Neural cell (in vitro differentiated cells): ENCODE data around the gene BCDIN3D. TPM values are rescaled to one million over a fixed set of nuclear protein-coding genes. Genes with fewer than 3 reads are reported as not detected.

Source experiments
- H2AFZ ChIP-seq: fragments of 200-600, 300-800 bp; sonication (generic), shearing (Covaris generic); 2 replicates; pipeline ENCODE4 v1.6.0; 2014; ENCODE audit warnings: low read depth, mild to moderate bottlenecking, antibody characterized with exemption, low read length, moderate library complexity
- H3F3A ChIP-seq: fragments of 200-600 bp; shearing (Covaris generic); 2 replicates; pipeline ENCODE4 v1.6.1; 2016; ENCODE audit warnings: mild to moderate bottlenecking, moderate library complexity, mixed read lengths, antibody characterized with exemption, low read length; ENCODE audit not compliant: insufficient read depth, poor library complexity, severe bottlenecking
- H3K27ac ChIP-seq: fragments of 200-600, 300-800 bp; sonication (generic), shearing (Covaris generic); 2 replicates; pipeline ENCODE4 v1.5.1; 2014; ENCODE audit warnings: mild to moderate bottlenecking, low read length, moderate library complexity
- H3K27me3 ChIP-seq: fragments of 300-800, 200-600 bp; sonication (generic), shearing (Covaris generic); 2 replicates; pipeline ENCODE4 v1.6.0; 2014; ENCODE audit warnings: mild to moderate bottlenecking, low read depth, low read length, moderate library complexity; ENCODE audit not compliant: insufficient read depth
- H3K36me3 ChIP-seq: fragments of 300-800, 200-600 bp; sonication (generic), shearing (Covaris generic); 2 replicates; pipeline ENCODE4 v1.5.1; 2014; ENCODE audit warnings: mild to moderate bottlenecking, antibody characterized with exemption, low read length, moderate library complexity; ENCODE audit not compliant: insufficient read depth
- H3K4me2 ChIP-seq: fragments of 300-800, 200-600 bp; sonication (generic), shearing (Covaris generic); 2 replicates; pipeline ENCODE4 v1.6.0; 2014; ENCODE audit warnings: mild to moderate bottlenecking, low read length
- H3K4me3 ChIP-seq: fragments of 300-800, 200-600 bp; sonication (generic), shearing (Covaris generic); 2 replicates; pipeline ENCODE4 v1.5.1; 2014; ENCODE audit warnings: mild to moderate bottlenecking, low read length, moderate library complexity
- H3K79me2 ChIP-seq: fragments of 200-600 bp; shearing (Covaris generic); replicated peaks from 2 replicates; pipeline ENCODE4 v1.6.0; 2014; ENCODE audit warnings: mild to moderate bottlenecking, low read length, moderate library complexity; ENCODE audit not compliant: insufficient read depth
- H3K9ac ChIP-seq: fragments of 300-800, 200-600 bp; sonication (generic), shearing (Covaris generic); 2 replicates; pipeline ENCODE4 v1.6.1; 2016; ENCODE audit warnings: mild to moderate bottlenecking, low read length, mixed read lengths
- H3K9me2 ChIP-seq: fragments of 200-600 bp; shearing (Covaris generic); 2 replicates; pipeline ENCODE4 v1.6.1; 2016; ENCODE audit warnings: mild to moderate bottlenecking, low read length, mixed read lengths; ENCODE audit not compliant: insufficient read depth
- H3K9me3 ChIP-seq: fragments of 200-600, 300-800 bp; sonication (generic), shearing (Covaris generic); 2 replicates; pipeline ENCODE4 v1.6.1; 2016; ENCODE audit warnings: mild to moderate bottlenecking, mixed run types, low read length, moderate library complexity, mixed read lengths
- H4K20me1 ChIP-seq: fragments of 200-600 bp; shearing (Covaris generic); 2 replicates; pipeline ENCODE4 v1.6.1; 2016; ENCODE audit warnings: mild to moderate bottlenecking, mixed run types; ENCODE audit not compliant: insufficient read depth
- EP300 ChIP-seq: fragments of 450-650 bp; conservative IDR thresholded peaks from 2 replicates; pipeline ENCODE4 v1.6.1; 2014; ENCODE audit warnings: antibody characterized with exemption, mild to moderate bottlenecking, moderate library complexity; ENCODE audit not compliant: poor library complexity, severe bottlenecking
- EZH2 ChIP-seq: fragments of 200-600, 300-800 bp; shearing (Covaris generic), sonication (generic); IDR thresholded peaks from 2 replicates; pipeline ENCODE4 v1.6.1; 2014; ENCODE audit warnings: antibody characterized with exemption, low read length, borderline replicate concordance, mild to moderate bottlenecking; ENCODE audit not compliant: insufficient read depth, poor library complexity, severe bottlenecking
- MXI1 ChIP-seq: fragments of 450-650 bp; conservative IDR thresholded peaks from 2 replicates; pipeline ENCODE4 v1.6.1; 2014; ENCODE audit warnings: antibody characterized with exemption, mild to moderate bottlenecking; ENCODE audit not compliant: poor library complexity, severe bottlenecking
- POLR2AphosphoS5 ChIP-seq: IDR thresholded peaks from 2 replicates; pipeline ENCODE4 v1.6.1; 2012
- RAD21 ChIP-seq: fragments of 450-650 bp; conservative IDR thresholded peaks from 2 replicates; pipeline ENCODE4 v1.6.1; 2014; ENCODE audit warnings: antibody characterized with exemption, mild to moderate bottlenecking, moderate library complexity
- SMC3 ChIP-seq: fragments of 450-650 bp; conservative IDR thresholded peaks from 2 replicates; pipeline ENCODE4 v1.6.1; 2014; ENCODE audit warnings: antibody characterized with exemption, mild to moderate bottlenecking, moderate library complexity; ENCODE audit not compliant: poor library complexity
- TAF1 ChIP-seq: IDR thresholded peaks from 2 replicates; pipeline ENCODE4 v1.6.1; 2012; ENCODE audit warnings: low read depth
- polyA plus RNA-seq: library from polyadenylated mRNA; depleted of rRNA; stranded (reverse); fragments of >200 nt; gene quantifications from 2 replicates; pipeline ENCODE4 v1.2.3, GENCODE V29; 2014
- TF ChIP-seq, protein P1 (sequence below): fragments of 450-650 bp; IDR thresholded peaks from 2 replicates; pipeline ENCODE4 v1.5.1; 2014; ENCODE audit warnings: antibody characterized with exemption, mild to moderate bottlenecking, moderate library complexity; ENCODE audit not compliant: poor library complexity, severe bottlenecking
- TF ChIP-seq, protein P2 (sequence below): IDR thresholded peaks from 2 replicates; pipeline ENCODE4 v1.6.1; 2012; ENCODE audit warnings: borderline replicate concordance

Gene BCDIN3D
- polyA plus RNA-seq, 1 donor from 2014 or later, result 10.0 TPM

- no peak overlapping the region for H3K27ac ChIP-seq
- H3K9ac ChIP-seq, result no peak overlapping the region
- H3K4me2 ChIP-seq, result no peak overlapping the region
- H3K36me3 ChIP-seq, result no peaks in the 10 kb centered on the region
- no peaks in the 10 kb centered on the region for H3K27me3 ChIP-seq
- no peak for TF ChIP-seq MXI1
- no peak for TF ChIP-seq EP300
- TF ChIP-seq EZH2, result no peak
- no peak for TF ChIP-seq SMC3
- TF ChIP-seq RAD21, result no peak
- no peak for TF ChIP-seq POLR2AphosphoS5
- TF ChIP-seq, protein P1, sequence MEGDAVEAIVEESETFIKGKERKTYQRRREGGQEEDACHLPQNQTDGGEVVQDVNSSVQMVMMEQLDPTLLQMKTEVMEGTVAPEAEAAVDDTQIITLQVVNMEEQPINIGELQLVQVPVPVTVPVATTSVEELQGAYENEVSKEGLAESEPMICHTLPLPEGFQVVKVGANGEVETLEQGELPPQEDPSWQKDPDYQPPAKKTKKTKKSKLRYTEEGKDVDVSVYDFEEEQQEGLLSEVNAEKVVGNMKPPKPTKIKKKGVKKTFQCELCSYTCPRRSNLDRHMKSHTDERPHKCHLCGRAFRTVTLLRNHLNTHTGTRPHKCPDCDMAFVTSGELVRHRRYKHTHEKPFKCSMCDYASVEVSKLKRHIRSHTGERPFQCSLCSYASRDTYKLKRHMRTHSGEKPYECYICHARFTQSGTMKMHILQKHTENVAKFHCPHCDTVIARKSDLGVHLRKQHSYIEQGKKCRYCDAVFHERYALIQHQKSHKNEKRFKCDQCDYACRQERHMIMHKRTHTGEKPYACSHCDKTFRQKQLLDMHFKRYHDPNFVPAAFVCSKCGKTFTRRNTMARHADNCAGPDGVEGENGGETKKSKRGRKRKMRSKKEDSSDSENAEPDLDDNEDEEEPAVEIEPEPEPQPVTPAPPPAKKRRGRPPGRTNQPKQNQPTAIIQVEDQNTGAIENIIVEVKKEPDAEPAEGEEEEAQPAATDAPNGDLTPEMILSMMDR, result no peak
- TF ChIP-seq TAF1, result no peak
- TF ChIP-seq, protein P2, sequence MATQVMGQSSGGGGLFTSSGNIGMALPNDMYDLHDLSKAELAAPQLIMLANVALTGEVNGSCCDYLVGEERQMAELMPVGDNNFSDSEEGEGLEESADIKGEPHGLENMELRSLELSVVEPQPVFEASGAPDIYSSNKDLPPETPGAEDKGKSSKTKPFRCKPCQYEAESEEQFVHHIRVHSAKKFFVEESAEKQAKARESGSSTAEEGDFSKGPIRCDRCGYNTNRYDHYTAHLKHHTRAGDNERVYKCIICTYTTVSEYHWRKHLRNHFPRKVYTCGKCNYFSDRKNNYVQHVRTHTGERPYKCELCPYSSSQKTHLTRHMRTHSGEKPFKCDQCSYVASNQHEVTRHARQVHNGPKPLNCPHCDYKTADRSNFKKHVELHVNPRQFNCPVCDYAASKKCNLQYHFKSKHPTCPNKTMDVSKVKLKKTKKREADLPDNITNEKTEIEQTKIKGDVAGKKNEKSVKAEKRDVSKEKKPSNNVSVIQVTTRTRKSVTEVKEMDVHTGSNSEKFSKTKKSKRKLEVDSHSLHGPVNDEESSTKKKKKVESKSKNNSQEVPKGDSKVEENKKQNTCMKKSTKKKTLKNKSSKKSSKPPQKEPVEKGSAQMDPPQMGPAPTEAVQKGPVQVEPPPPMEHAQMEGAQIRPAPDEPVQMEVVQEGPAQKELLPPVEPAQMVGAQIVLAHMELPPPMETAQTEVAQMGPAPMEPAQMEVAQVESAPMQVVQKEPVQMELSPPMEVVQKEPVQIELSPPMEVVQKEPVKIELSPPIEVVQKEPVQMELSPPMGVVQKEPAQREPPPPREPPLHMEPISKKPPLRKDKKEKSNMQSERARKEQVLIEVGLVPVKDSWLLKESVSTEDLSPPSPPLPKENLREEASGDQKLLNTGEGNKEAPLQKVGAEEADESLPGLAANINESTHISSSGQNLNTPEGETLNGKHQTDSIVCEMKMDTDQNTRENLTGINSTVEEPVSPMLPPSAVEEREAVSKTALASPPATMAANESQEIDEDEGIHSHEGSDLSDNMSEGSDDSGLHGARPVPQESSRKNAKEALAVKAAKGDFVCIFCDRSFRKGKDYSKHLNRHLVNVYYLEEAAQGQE, result no peak
- H3K4me3 ChIP-seq, result no peak overlapping the region
- H3K79me2 ChIP-seq, result no peaks in the 10 kb centered on the region
- no peak overlapping the region for H2AFZ ChIP-seq
- no peaks in the 10 kb centered on the region for H3K9me2 ChIP-seq
- no peaks in the 10 kb centered on the region for H3K9me3 ChIP-seq
- H3F3A ChIP-seq, result no peaks in the 10 kb centered on the region
- no peaks in the 10 kb centered on the region for H4K20me1 ChIP-seq
Observed at GRCh38 chr12:49865109-49865781, 22.3 kb upstream of the BCDIN3D start.

GRCh38 chr12:49864798-49865090 lies 21.8 kb upstream of the BCDIN3D start:
- H3K27ac ChIP-seq, result no peak overlapping the region
- H3K4me3 ChIP-seq, result no peak overlapping the region
- H3K36me3 ChIP-seq, result no peaks in the 10 kb centered on the region

More at GRCh38 chr12:49864798-49865090, 21.8 kb upstream of the BCDIN3D start:
- Histone ChIP-seq H3K9me2 (no peaks in the 10 kb centered on the region), H3K79me2 (no peaks in the 10 kb centered on the region), H3K9me3 (no peaks in the 10 kb centered on the region), H3K9ac (no peak overlapping the region), H3K27me3 (no peaks in the 10 kb centered on the region), H4K20me1 (no peaks in the 10 kb centered on the region), H2AFZ (no peak overlapping the region), H3K4me2 (no peak overlapping the region), H3F3A (no peaks in the 10 kb centered on the region)
- TF ChIP-seq, protein P2, result no peak
- TF ChIP-seq, protein P1, result no peak
- TF ChIP-seq MXI1, result no peak
- TF ChIP-seq TAF1, result no peak
- TF ChIP-seq POLR2AphosphoS5, result no peak
- TF ChIP-seq EZH2, result no peak
